Mesothelial cell of epicardium (in vitro differentiated cells): Measurements from ENCODE around the gene SCUBE3. TPM values are rescaled to one million over a fixed set of nuclear protein-coding genes. Genes with fewer than 3 reads are reported as not detected.

Experiments used
- DNase-seq, 2 experiments: peaks; one replicate each; pipeline ENCODE4 v3.0.0; 2021; ENCODE audit warnings: low spot score in 2 of 2; ENCODE audit not compliant: unreplicated experiment in 2 of 2
- H3K27ac Mint-ChIP-seq: 2 replicates; pipeline ENCODE4 v1.8.0; 2021; ENCODE audit warnings: mixed read lengths
- H3K27me3 Mint-ChIP-seq: 2 replicates; pipeline ENCODE4 v1.8.0; 2021; ENCODE audit warnings: low read depth, mixed read lengths
- H3K36me3 Mint-ChIP-seq: 2 replicates; pipeline ENCODE4 v1.8.0; 2021; ENCODE audit warnings: mixed read lengths
- H3K4me1 Mint-ChIP-seq: 2 replicates; pipeline ENCODE4 v1.8.0; 2021; ENCODE audit warnings: mixed read lengths
- H3K4me3 Mint-ChIP-seq: 2 replicates; pipeline ENCODE4 v1.8.0; 2021; ENCODE audit warnings: mild to moderate bottlenecking, moderate library complexity, mixed read lengths
- H3K9me3 Mint-ChIP-seq: 2 replicates; pipeline ENCODE4 v1.8.0; 2021; ENCODE audit warnings: mixed read lengths
- CTCF ChIP-seq: fragments of 200-600 bp; sonication (generic); IDR thresholded peaks from one replicate; pipeline ENCODE4 v1.5.0; 2021; ENCODE audit warnings: antibody characterized with exemption; ENCODE audit not compliant: unreplicated experiment
- total RNA-seq: library from RNA; stranded (reverse); gene quantifications from 3 replicates; pipeline ENCODE4 v1.2.1, GENCODE V29; 2021

The SCUBE3 gene
- total RNA-seq, 1 donor from 2014 or later, result 54.8 TPM

- Mint-ChIP-seq H3K9me3 (peaks cover 9% of the 10 kb centered on the region), H3K27me3 (no peaks in the 10 kb centered on the region), H3K4me3 (no peak overlapping the region), H3K36me3 (no peaks in the 10 kb centered on the region), H3K4me1 (peaks cover 4% of the 10 kb centered on the region), H3K27ac (peak overlapping the region; percentile 50)
- no peak for DNase-seq
- no peak for TF ChIP-seq CTCF
Observed at GRCh38 chr6:35166520-35166919, 47.2 kb upstream of the SCUBE3 start.

- H3K36me3 Mint-ChIP-seq, result no peaks in the 10 kb centered on the region
- H3K27ac Mint-ChIP-seq, result no peak overlapping the region
- no peak for DNase-seq
- H3K4me1 Mint-ChIP-seq, result peaks cover 4% of the 10 kb centered on the region
- no peaks in the 10 kb centered on the region for H3K27me3 Mint-ChIP-seq
- peaks cover 9% of the 10 kb centered on the region for H3K9me3 Mint-ChIP-seq
- no peak for TF ChIP-seq CTCF
- H3K4me3 Mint-ChIP-seq, result no peak overlapping the region
Observed at GRCh38 chr6:35167505-35167904, 46.3 kb upstream of the SCUBE3 start.

GRCh38 chr6:35168461-35168861 is 45.3 kb upstream of the SCUBE3 start:
- H3K9me3 Mint-ChIP-seq, result peaks cover 9% of the 10 kb centered on the region
- peaks cover 5% of the 10 kb centered on the region for H3K4me1 Mint-ChIP-seq
- no peak for TF ChIP-seq CTCF
- H3K36me3 Mint-ChIP-seq, result no peaks in the 10 kb centered on the region
- no peaks in the 10 kb centered on the region for H3K27me3 Mint-ChIP-seq
- H3K4me3 Mint-ChIP-seq, result no peak overlapping the region
- DNase-seq, result no peak
- H3K27ac Mint-ChIP-seq, result no peak overlapping the region

- no peak for TF ChIP-seq CTCF
- Mint-ChIP-seq H3K4me1 (peaks cover 6% of the 10 kb centered on the region), H3K4me3 (no peak overlapping the region), H3K9me3 (peaks cover 3% of the 10 kb centered on the region), H3K27ac (no peak overlapping the region), H3K27me3 (no peaks in the 10 kb centered on the region), H3K36me3 (no peaks in the 10 kb centered on the region)
- DNase-seq, result no peak
Observed at GRCh38 chr6:35170166-35170565, 43.6 kb upstream of the SCUBE3 start.

GRCh38 chr6:35170891-35171290 is 42.9 kb upstream of the SCUBE3 start:
- Mint-ChIP-seq H3K4me3 (no peak overlapping the region), H3K27ac (no peak overlapping the region), H3K4me1 (peaks cover 6% of the 10 kb centered on the region), H3K9me3 (peaks cover 3% of the 10 kb centered on the region), H3K27me3 (no peaks in the 10 kb centered on the region), H3K36me3 (no peaks in the 10 kb centered on the region)
- no peak for DNase-seq
- no peak for TF ChIP-seq CTCF

- Mint-ChIP-seq H3K27me3 (no peaks in the 10 kb centered on the region), H3K4me3 (no peak overlapping the region), H3K36me3 (no peaks in the 10 kb centered on the region), H3K27ac (no peak overlapping the region), H3K4me1 (peaks cover 14% of the 10 kb centered on the region), H3K9me3 (peaks cover 3% of the 10 kb centered on the region)
- no peak for DNase-seq
- TF ChIP-seq CTCF, result no peak
Observed at GRCh38 chr6:35173044-35173426, 40.7 kb upstream of the SCUBE3 start.
